ENCODE measurements around the gene GRB10.

GRB10 gene

GRCh38 chr7:50785346-50785745, 2.6 kb upstream of the GRB10 start:
- Histone ChIP-seq H3K4me3 (ENCODE audit: low read depth, low read length) (no peak overlapping the region), H3K9me3 (no peaks in the 10 kb centered on the region), H3K36me3 (no peaks in the 10 kb centered on the region), H3K27me3 (peaks cover 69% of the 10 kb centered on the region), H3K4me1 (no peaks in the 10 kb centered on the region)
- no peak for TF ChIP-seq CTCF (IDR thresholded peaks at IDR 0.05; ENCODE audit: low read depth, low read length)
- no peak for DNase-seq

- no peak for DNase-seq
- TF ChIP-seq CTCF (IDR thresholded peaks at IDR 0.05; ENCODE audit: low read depth, low read length), result no peak
- Histone ChIP-seq H3K9me3 (no peaks in the 10 kb centered on the region), H3K4me1 (no peaks in the 10 kb centered on the region), H3K27me3 (peaks cover 57% of the 10 kb centered on the region), H3K36me3 (no peaks in the 10 kb centered on the region), H3K4me3 (ENCODE audit: low read depth, low read length) (no peak overlapping the region)
Measured at GRCh38 chr7:50783801-50784507, 1.3 kb upstream of the GRB10 start.

- no peak for TF ChIP-seq CTCF (IDR thresholded peaks at IDR 0.05; ENCODE audit: low read depth, low read length)
- H3K4me3 ChIP-seq (ENCODE audit: low read depth, low read length), result no peak overlapping the region
- no peak for DNase-seq
- H3K27me3 ChIP-seq, result peaks cover 51% of the 10 kb centered on the region
- H3K36me3 ChIP-seq, result no peaks in the 10 kb centered on the region
- no peaks in the 10 kb centered on the region for H3K9me3 ChIP-seq
- H3K4me1 ChIP-seq, result no peaks in the 10 kb centered on the region
Measured at GRCh38 chr7:50783303-50783702, 607 bp upstream of the GRB10 start.

GRCh38 chr7:50781381-50782293, 1.1 kb downstream of the GRB10 start:
- no peak for DNase-seq
- Histone ChIP-seq H3K36me3 (no peaks in the 10 kb centered on the region), H3K27me3 (peaks cover 41% of the 10 kb centered on the region), H3K4me3 (ENCODE audit: low read depth, low read length) (no peak overlapping the region), H3K4me1 (no peaks in the 10 kb centered on the region), H3K9me3 (no peaks in the 10 kb centered on the region)
- TF ChIP-seq CTCF (IDR thresholded peaks at IDR 0.05; ENCODE audit: low read depth, low read length), result no peak

- TF ChIP-seq CTCF (IDR thresholded peaks at IDR 0.05; ENCODE audit: low read depth, low read length), result no peak
- Histone ChIP-seq H3K27me3 (peaks cover 34% of the 10 kb centered on the region), H3K4me3 (ENCODE audit: low read depth, low read length) (no peak overlapping the region), H3K9me3 (no peaks in the 10 kb centered on the region), H3K4me1 (no peaks in the 10 kb centered on the region), H3K36me3 (no peaks in the 10 kb centered on the region)
- no peak for DNase-seq
Measured at GRCh38 chr7:50780436-50780835, 2.3 kb downstream of the GRB10 start.

- TF ChIP-seq CTCF (IDR thresholded peaks at IDR 0.05; ENCODE audit: low read depth, low read length), result no peak
- Histone ChIP-seq H3K36me3 (no peaks in the 10 kb centered on the region), H3K9me3 (no peaks in the 10 kb centered on the region), H3K4me1 (no peaks in the 10 kb centered on the region), H3K4me3 (ENCODE audit: low read depth, low read length) (no peak overlapping the region), H3K27me3 (peaks cover 27% of the 10 kb centered on the region)
- DNase-seq, result no peak
Measured at GRCh38 chr7:50779427-50779826, 3.3 kb downstream of the GRB10 start.

All from BE2C (cell line).